GM19193 (cell line): Measurements from ENCODE around the gene FAM227B.

Experiments
- POLR2A ChIP-seq: IDR thresholded peaks from 4 replicates; pipeline ENCODE4 v1.6.1; 2011; ENCODE audit not compliant: insufficient read depth, insufficient read length; ENCODE audit errors: extremely low read depth

The FAM227B gene

DNA sequence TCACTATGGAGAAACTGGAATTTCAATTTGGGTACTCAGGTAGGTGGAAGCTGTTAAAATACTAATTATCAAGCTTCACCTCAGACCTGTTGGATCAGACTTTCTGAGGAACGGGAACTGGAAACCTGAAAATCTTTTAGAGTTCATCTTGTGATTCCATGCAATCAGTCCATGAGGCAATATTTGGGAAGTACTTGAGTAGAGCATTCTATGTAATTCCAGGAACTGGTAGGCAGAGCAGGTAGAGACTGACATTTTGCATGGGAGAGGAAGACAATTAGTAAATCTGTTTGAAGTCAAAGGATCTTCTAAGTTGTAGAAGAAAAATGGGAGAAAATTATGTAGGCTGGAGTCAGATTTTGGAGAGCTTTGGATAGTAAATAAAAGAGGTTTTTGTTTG, 154.5 kb downstream of the FAM227B start:
- no peak for TF ChIP-seq POLR2A

- TF ChIP-seq POLR2A = no peak
These were observed 156.1 kb downstream of the FAM227B start for GRCh38 chr15:49464522-49464921.

GRCh38 chr15:49462232-49462844, 158.3 kb downstream of the FAM227B start:
- no peak for TF ChIP-seq POLR2A

DNA sequence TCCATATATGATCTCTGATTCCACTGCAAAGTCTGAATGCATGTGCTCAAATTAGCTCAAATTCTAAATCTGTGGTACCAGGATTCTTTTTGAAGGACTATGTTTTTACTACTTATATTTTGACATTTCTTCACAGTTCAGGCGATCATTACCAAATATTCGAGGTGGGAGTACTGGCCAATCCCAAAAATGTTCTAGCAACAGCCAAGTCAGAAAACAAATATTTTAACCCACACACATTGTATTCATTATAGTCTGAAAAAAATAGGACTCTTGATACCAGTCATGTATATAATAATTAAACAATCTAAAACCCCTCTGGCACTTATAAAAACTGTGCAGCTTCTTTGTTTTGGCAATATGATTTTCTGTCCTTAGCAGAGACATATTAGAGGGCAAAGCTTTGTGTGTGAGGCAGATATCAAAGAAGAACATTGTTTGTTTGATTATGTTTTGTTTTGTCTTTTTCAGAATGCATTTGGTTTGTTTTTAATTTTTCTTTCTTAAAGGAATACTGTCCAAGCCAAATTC, 160.1 kb downstream of the FAM227B start:
- TF ChIP-seq POLR2A = no peak

GRCh38 chr15:49458145-49458544, 162.5 kb downstream of the FAM227B start:
- TF ChIP-seq POLR2A = no peak

DNA sequence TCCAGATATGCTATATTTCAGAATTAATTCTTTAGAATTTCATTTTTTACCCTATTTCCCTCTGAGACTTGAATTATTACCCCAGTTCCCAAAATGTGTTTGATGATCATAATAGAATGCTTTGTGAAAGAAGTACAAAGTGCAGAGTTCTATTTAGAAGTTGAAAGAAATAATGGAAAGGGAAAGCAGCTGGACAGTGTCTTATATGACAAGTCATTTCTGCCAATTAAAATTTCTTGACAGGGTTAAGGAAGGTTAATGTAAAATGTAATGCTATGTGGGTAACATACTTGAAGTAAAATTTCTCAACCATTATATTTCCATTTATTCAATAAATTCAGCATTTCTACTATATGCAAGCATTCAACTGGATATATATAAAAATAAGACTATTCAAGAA, 164.5 kb downstream of the FAM227B start:
- TF ChIP-seq POLR2A = no peak

DNA sequence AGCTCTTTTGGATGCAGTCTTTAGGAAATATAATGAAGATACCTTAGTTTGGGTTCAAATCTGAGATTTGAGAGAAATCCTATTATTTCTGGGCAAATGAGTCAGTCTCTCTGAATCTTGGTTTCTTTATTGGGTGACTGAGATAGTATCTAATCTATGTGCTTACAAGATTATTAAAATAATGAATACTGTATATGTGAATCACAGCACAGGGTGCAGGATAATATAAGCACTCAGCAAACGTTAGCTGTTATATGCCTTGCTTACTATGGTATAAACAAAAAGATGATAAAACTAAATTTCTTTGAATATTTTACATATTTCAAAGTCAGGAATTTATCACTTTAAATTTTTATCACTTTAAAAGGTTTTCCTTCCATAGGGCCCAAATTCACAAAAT, 168.0 kb downstream of the FAM227B start:
- TF ChIP-seq POLR2A = no peak

- TF ChIP-seq POLR2A = no peak
These were observed 178.8 kb downstream of the FAM227B start for GRCh38 chr15:49441816-49442215.

- TF ChIP-seq POLR2A = no peak
These were observed 179.3 kb downstream of the FAM227B start for GRCh38 chr15:49441356-49441755.

DNA sequence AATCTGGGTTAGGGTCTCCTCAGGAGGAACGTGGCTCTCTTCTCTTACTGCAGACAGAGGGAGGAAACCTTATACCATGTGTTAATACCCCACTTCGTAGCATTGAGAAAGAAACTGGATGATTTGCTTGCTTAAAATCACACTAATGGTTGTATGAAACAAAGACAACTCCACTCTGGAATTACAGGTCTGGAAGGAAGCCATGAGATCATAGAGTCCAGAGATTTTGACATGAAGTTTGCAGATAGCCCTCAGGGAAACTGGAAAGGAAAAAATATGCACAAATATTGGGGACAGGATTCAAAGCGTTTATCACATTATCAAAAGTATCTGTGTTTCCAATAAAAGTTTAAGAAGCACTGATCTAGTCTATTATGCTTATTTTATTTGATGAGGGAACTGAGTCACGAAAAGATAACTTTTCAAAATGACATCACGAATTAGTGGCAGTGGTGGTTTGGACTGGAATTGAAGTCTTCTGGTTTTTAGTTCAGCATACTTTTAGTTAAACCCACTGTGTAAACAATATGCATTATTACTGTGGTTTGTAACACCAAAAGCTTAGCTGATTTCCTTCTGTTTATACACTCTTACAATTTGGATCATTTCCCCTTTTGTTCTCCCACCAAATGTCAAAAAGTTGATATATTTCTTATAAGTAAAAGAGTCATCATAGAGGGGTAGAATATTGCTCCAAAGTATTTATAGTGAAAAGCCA, 180.8 kb downstream of the FAM227B start:
- no peak for TF ChIP-seq POLR2A

DNA sequence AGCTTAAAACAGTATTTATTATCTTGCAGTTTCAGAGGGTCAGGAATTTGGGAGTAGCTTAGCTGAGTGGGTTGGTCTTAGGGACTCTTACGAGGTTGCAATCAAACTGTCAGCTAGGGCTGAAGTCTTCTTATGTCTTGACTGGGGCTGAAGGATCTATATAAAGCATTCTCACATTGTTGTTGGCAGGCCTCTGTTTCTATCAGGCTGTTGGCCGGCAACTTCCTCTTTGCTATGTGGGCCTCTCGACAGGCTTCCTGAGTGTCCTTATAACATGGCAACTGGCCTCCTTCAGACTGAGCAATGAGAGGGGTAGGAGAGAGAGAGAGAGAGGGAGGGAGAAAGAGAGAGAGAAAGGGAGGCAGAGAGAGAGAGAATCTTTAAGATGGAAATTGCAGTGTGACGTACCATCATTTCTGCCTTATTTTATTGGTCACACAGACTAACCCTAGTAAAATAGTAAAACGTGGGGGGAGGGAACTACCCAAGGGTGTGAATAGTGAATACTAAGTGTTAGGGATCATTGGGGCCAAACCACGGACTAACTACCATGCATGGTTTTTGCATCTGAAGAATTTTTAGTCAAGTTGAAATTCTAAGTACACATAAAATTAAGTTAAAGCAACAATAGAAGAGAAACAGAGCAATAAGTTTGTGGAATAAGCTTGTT, 181.5 kb downstream of the FAM227B start:
- TF ChIP-seq POLR2A = no peak

- TF ChIP-seq POLR2A = no peak
These were observed 183.9 kb downstream of the FAM227B start for GRCh38 chr15:49436751-49437150.

GRCh38 chr15:49435174-49435573, 185.4 kb downstream of the FAM227B start:
- TF ChIP-seq POLR2A = no peak

DNA sequence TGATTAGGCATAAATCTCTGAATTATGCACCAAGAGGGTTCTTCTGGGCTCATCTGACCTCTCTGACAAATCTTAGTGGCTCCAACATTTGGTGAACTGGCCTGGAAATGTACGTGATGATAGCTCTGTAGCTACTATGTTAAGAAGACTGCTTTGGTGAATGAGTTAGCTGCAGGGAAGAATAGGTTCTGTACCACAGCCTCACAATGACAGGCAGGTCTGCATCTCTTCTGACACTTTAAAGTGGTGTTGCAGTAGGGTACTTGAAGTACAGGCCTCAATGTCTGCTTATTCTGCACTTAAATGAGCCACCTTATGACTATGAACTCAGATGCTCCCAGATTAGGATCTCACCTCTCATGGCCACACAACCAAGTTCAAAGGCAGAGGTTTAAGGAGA, 190.6 kb downstream of the FAM227B start:
- no peak for TF ChIP-seq POLR2A

DNA sequence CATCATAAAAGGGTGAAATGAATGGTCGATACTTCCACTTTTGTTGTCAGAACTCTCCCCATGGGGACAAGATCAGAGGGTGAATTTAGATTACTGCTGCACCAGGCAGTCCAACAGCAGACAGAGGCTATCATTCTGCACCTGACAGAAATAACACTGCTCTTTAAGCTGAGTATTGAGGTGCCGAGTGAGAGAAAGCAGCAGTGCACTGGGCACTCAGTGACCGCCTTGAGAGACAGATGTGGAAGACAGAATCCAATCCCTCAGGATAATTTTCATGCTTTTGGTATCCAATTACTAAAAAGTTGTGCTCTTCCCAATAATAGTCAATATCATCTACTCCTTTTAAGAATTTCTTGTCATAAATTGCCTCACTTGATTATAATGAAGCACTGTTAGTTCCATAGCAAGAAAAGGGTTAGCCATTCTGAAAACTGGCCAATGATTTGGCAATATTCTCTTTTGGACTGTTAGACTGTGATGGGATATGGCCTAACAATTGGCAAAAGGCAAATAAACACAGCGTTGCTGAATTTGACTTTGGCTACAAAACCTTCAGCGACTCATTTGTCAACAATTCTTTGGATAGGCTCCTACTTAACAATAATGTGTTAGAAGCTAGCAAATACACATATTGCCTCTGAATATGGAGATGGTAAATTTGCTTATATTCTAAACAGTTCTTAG, 192.1 kb downstream of the FAM227B start:
- no peak for TF ChIP-seq POLR2A
